Measurements from ENCODE around the gene ARMC10.
"Not testable (repeated sequence)": the region's sequence is repeated elsewhere in the genome, so short reads cannot be mapped to it uniquely, and the experiment has no call there.

ARMC10 gene

DNA sequence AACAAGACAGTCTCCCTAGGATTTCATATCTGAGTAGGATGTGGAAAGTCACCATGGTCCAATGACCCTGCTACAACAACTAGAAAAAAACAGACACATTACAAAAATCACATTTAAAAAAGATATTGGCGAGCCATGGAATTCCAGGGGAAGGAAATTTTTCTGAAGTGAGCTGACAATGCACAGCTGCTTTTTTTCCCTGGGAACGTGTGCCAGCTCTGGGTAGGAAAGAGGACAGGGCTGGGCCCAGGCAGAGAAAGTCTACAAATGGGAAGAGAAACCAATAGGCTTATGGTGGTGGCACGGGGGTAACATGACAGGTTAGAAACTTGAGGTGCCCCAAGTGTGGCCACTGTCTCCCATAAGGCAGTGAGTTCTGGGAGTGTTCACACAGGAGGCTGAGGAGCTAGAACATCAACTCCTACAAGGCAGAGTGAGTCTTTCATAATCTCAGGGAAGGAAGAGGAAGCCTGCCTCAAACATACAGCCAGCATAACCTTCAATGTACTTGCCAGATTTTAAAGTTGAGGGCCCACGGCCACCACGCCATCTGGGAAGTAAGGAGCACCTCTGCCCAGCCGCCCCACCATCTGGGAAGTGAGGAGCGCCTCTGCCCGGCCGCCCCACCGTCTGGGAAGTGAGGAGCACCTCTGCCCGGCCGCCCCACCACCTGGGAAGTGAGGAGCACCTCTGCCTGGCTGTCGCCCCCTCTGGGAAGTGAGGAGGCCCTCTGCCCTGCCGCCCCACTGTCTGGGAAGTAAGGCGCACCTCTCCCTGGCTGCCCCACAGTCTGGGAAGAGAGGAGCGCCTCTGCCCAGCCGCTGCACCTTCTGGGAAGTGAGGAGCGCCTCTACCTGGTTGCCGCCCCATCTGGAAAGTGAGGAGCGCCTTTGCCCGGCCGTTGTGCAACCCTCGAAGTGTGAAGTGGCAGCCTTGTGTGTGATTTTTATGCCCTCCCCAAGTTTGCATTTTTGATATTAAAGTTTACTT, 6.2 kb upstream of the ARMC10 start:
- H3K4me3 ChIP-seq (ENCODE audit: low read depth, low read length) = no peak overlapping the region
- TF ChIP-seq, protein P1, sequence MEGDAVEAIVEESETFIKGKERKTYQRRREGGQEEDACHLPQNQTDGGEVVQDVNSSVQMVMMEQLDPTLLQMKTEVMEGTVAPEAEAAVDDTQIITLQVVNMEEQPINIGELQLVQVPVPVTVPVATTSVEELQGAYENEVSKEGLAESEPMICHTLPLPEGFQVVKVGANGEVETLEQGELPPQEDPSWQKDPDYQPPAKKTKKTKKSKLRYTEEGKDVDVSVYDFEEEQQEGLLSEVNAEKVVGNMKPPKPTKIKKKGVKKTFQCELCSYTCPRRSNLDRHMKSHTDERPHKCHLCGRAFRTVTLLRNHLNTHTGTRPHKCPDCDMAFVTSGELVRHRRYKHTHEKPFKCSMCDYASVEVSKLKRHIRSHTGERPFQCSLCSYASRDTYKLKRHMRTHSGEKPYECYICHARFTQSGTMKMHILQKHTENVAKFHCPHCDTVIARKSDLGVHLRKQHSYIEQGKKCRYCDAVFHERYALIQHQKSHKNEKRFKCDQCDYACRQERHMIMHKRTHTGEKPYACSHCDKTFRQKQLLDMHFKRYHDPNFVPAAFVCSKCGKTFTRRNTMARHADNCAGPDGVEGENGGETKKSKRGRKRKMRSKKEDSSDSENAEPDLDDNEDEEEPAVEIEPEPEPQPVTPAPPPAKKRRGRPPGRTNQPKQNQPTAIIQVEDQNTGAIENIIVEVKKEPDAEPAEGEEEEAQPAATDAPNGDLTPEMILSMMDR (IDR thresholded peaks at IDR 0.05; ENCODE audit: borderline replicate concordance, insufficient read depth, low read depth, low read length) = no peak

DNA sequence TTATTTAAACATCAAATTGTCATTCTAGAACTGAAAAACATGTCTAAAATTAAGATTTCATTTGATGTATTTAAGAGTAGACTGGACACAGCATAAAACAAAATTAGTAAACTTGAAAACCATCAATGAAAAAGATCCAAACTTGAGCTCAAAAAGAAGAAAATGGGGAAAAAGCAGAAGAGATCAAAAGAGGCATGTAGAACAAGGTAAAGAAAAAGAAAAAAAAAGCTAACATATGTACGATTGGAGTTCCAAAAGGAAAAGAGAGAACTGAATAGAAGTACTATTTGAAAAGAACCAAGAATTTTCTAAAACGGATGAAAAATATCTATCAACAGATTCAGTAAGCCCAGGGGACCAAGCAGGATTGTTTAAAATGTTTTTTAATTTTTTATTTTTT, 3.9 kb upstream of the ARMC10 start:
- H3K4me3 ChIP-seq (ENCODE audit: low read depth, low read length) = no peak overlapping the region
- TF ChIP-seq, protein P1 (IDR thresholded peaks at IDR 0.05; ENCODE audit: borderline replicate concordance, insufficient read depth, low read depth, low read length) = no peak

DNA sequence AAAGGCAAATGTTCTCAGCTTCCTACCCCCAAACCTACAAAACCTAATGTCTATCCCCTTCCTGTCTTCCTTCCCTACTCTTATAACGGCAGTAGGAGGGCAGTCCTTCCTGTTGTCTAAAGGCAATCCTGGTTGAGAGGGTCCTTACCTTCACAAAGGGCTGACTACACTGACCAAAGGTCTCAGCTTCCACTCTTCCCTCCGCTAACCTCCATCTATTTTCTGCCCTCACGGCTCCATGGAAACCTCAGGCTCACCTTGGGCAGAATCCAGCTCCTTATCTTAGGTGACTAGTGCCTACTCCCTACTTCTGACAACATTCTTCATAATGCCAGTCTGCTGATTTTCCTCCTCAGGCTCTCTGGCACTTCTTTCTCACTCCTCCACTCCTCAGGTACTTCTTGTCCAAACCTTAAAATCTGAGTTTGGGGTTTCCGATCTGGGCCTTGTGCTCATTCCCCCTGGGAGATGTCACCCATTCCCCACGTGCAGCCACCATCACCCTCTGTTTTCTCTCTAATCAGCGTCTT, 886 bp upstream of the ARMC10 start:
- TF ChIP-seq, protein P1 (IDR thresholded peaks at IDR 0.05; ENCODE audit: borderline replicate concordance, insufficient read depth, low read depth, low read length) = no peak
- peak overlapping the region; percentile 51 for H3K4me3 ChIP-seq (ENCODE audit: low read depth, low read length)

- H3K4me3 ChIP-seq (ENCODE audit: low read depth, low read length) = peak overlapping the region; percentile 51
- TF ChIP-seq, protein P1 (IDR thresholded peaks at IDR 0.05; ENCODE audit: borderline replicate concordance, insufficient read depth, low read depth, low read length) = no peak
These were observed 488 bp downstream of the ARMC10 start for GRCh38 chr7:103075337-103075918.

GRCh38 chr7:103076764-103077163, 1.8 kb downstream of the ARMC10 start:
- H3K4me3 ChIP-seq (ENCODE audit: low read depth, low read length) = no peak overlapping the region
- TF ChIP-seq, protein P1 (IDR thresholded peaks at IDR 0.05; ENCODE audit: borderline replicate concordance, insufficient read depth, low read depth, low read length) = no peak

DNA sequence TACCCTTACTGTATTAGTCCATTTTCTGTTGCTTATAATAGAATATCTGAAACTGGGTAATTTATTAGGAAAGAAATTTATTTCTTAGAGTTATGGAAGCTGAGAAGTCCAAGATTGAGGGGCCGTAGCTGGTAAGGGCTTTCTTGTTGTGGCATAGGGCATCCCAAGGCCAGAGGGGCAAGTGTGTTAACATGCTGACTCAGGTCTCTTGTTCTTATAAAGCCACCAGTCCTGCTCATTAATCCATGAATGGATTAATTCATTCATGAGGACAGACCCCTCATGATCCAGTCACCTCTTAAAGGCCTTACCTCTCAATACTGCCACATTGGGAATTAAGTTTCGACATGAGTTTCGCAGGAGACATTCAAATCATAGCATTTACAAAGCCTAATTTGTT, 2.4 kb downstream of the ARMC10 start:
- no peak overlapping the region for H3K4me3 ChIP-seq (ENCODE audit: low read depth, low read length)
- TF ChIP-seq, protein P1 (IDR thresholded peaks at IDR 0.05; ENCODE audit: borderline replicate concordance, insufficient read depth, low read depth, low read length) = no peak

- not testable (repeated sequence) for H3K4me3 ChIP-seq (ENCODE audit: low read depth, low read length)
These were observed 3.3 kb downstream of the ARMC10 start for GRCh38 chr7:103078226-103078625.

Data from GM12875 (cell line).